ENCODE measurements around the gene KCNC2. TPM values are rescaled to one million over a fixed set of nuclear protein-coding genes. Genes with fewer than 3 reads are reported as not detected.

The KCNC2 gene
- total RNA-seq, 1 donor from 2014 or later: not detected

GRCh38 chr12:75162845-75163244, 46.8 kb downstream of the KCNC2 start:
- DNase-seq (ENCODE audit: low read depth): no peak

GRCh38 chr12:75161488-75161887, 48.2 kb downstream of the KCNC2 start:
- no peak for DNase-seq (ENCODE audit: low read depth)

GRCh38 chr12:75157385-75157784, 52.3 kb downstream of the KCNC2 start:
- DNase-seq (ENCODE audit: low read depth): no peak

GRCh38 chr12:75155962-75156361, 53.7 kb downstream of the KCNC2 start:
- no peak for DNase-seq (ENCODE audit: low read depth)

- DNase-seq (ENCODE audit: low read depth): no peak
Measured at GRCh38 chr12:75154388-75154787, 55.3 kb downstream of the KCNC2 start.

- no peak for DNase-seq (ENCODE audit: low read depth)
Measured at GRCh38 chr12:75139196-75139595, 70.4 kb downstream of the KCNC2 start.

GRCh38 chr12:75137896-75138295, 71.7 kb downstream of the KCNC2 start:
- DNase-seq (ENCODE audit: low read depth): no peak

GRCh38 chr12:75135026-75135425, 74.6 kb downstream of the KCNC2 start:
- no peak for DNase-seq (ENCODE audit: low read depth)

- DNase-seq (ENCODE audit: low read depth): no peak
Measured at GRCh38 chr12:75130811-75131210, 78.8 kb downstream of the KCNC2 start.

- no peak for DNase-seq (ENCODE audit: low read depth)
Measured at GRCh38 chr12:75129275-75129674, 80.4 kb downstream of the KCNC2 start.

- DNase-seq (ENCODE audit: low read depth): no peak
Measured at GRCh38 chr12:75121036-75121705, 88.5 kb downstream of the KCNC2 start.

GRCh38 chr12:75120311-75120711, 89.3 kb downstream of the KCNC2 start:
- no peak for DNase-seq (ENCODE audit: low read depth)

- DNase-seq (ENCODE audit: low read depth): no peak
Measured at GRCh38 chr12:75116646-75117198, 92.9 kb downstream of the KCNC2 start.

- no peak for DNase-seq (ENCODE audit: low read depth)
Measured at GRCh38 chr12:75115748-75116147, 93.9 kb downstream of the KCNC2 start.

- DNase-seq (ENCODE audit: low read depth): no peak
Measured at GRCh38 chr12:75103822-75104221, 105.8 kb downstream of the KCNC2 start.

GRCh38 chr12:75101781-75102180, 107.9 kb downstream of the KCNC2 start:
- DNase-seq (ENCODE audit: low read depth): no peak

- peak; percentile 5 for DNase-seq (ENCODE audit: low read depth)
Measured at GRCh38 chr12:75099210-75099609, 110.4 kb downstream of the KCNC2 start.

GRCh38 chr12:75097003-75097402, 112.6 kb downstream of the KCNC2 start:
- DNase-seq (ENCODE audit: low read depth): no peak

GRCh38 chr12:75087654-75088053, 122.0 kb downstream of the KCNC2 start:
- no peak for DNase-seq (ENCODE audit: low read depth)

- DNase-seq (ENCODE audit: low read depth): peak; percentile 58
Measured at GRCh38 chr12:75086091-75087038, 123.3 kb downstream of the KCNC2 start.

GRCh38 chr12:75081305-75081704, 128.3 kb downstream of the KCNC2 start:
- DNase-seq (ENCODE audit: low read depth): no peak

GRCh38 chr12:75080582-75080981, 129.1 kb downstream of the KCNC2 start:
- DNase-seq (ENCODE audit: low read depth): no peak

Data from myocyte (in vitro differentiated cells).